G401.6 (cell line): ENCODE results near the gene HOMER3.

ENCODE experiments used
- FAIRE-seq: peaks from 2 replicates; lab custom pipeline; 2012; peaks lifted over from hg19 to GRCh38; lab: Jason Lieb, UNC

The HOMER3 gene

DNA sequence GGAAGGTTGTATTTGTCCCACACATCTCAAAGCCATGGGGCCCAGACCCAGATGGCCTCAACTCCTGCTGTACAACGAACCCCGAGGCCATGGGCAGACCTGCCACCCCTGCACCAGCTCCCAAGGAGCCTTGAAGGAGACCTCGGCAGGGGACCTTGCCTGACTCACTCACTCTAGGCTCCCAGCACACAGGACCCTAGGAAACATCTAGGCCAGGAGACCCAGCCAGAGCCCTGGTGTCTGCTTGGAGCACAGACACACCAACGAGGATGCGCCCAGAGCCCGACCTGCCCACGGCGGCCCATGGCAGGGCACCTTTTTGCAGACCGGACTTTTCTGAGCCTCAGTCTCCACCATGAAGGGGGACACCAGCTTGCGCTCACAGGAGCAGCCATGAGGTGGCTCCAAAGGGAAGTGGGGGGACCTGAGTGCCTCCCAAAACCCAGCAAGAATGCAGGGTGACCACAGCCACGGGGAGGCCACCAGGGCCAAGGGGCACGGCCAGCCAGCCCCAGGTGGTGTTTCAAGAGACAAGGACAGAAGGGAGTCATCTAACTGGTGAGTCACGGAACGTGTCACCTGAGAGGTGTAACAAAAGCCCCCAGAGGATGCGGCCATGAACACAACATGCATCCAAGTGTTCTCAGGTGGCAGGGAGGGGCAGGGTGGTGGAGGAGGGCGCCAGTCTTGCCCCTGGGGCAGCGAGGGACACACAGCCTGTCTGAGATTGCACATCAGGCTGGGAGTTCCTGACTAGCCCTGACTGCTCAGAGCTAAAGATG lies 40.1 kb downstream of the HOMER3 start:
- no peak for FAIRE-seq

DNA sequence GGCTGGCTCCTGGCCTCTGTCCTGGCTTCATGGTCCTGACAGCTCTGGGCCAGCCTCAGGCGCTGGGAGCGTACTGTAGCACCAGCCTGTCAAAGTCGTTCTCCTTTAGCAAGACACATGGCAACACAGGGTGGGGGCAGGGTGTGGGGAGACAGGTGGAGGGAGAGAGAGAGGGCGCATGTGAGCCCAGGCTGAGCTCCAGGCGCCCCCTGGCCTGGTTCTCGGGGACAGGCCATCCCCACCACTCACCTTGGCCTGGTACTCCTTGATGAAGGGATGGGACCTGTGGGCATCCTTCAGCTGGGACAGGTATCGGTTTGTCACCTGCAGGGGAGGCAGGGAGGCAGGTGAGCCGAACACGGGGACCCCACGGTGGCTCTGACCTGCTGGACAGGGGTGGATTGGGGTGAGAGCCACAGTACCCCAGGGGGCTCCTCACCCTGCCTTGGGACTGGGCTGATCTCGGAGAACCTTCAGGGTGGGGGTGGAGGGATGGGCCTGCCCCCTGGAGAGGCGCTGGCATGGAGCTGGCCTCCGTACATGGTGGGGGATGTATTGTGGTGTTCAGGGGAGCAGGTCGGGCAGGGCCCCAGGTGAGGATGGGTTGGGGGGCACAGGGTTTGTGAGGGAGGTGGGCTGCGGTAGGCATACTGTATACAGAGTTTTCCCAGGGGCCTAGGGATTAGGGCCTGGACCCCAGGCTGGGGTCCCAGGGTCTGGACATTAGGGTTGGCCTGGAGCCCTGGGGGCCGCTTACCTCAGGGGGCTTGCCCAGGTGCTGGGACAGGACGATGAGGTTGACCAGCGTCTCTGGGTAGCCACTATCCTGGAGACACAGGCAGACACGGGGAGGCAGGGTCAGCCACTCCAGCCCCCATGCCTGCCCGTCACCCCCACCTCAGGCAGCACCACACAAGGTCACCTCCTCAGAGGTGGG lies 41.1 kb downstream of the HOMER3 start:
- FAIRE-seq = no peak

DNA sequence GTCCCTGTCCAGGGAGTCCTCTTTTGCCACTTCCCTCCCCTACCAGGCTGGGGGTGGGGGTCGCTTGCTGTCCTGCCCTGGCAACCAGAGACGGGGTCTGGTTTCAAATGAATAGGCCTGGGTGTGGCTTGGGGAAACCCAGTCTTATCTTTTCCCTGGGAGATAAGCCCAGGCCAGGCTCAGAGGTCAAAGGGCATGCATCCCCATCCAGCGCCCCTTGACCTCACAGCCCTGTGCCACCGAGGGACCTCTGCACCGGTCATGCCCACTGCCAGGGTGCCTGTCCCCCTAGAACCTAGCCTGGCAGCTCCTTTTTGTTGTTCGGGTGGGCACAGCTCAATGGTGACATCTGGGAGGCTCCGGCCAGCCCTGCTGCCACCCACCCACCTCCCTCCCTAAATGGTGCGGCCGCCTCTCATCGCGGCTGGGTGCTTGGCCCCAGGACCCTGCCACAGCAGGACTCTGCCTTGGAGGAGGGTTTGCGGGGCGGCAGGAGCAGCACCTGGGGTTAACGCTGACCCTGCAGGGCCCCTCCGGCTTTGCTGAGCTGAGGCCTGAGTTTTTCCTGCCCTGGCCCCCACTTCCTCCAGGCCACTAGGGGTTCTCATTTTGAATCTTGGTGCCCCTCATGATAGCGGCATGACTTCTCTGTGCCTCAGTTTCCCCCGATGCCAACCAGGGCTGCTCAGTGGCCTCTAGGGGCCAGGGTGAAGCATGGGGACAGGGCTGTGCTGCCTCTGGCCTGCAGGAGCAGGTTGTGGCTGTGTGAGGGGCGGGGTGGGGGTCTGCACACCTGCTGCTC lies 42.2 kb downstream of the HOMER3 start:
- FAIRE-seq = no peak

DNA sequence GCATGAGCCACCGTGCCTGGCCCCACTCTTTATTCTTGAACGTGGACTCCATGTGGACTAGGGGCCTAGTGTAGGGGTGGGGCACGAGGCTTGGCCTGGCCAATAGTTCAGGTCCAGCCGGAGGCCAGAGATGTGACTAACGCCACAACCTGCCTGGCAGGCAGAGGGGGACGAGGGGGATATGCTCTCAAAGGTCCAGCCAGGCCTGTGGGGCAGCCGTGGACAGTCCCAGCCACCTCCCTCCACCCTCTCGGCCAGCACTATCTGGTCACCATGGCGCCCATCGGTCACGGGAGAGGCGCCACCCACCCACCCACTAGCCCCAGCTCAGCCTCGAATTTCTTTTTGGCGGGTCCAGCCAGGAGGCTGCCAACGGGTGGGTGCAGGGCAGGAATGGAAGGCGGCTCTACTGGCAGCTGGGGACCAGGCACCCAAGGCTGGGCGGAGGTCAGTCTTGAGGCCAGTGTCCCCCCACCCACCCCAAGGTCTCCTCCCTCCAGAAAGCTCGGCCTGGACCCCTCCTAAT lies 42.9 kb downstream of the HOMER3 start:
- FAIRE-seq = no peak

DNA sequence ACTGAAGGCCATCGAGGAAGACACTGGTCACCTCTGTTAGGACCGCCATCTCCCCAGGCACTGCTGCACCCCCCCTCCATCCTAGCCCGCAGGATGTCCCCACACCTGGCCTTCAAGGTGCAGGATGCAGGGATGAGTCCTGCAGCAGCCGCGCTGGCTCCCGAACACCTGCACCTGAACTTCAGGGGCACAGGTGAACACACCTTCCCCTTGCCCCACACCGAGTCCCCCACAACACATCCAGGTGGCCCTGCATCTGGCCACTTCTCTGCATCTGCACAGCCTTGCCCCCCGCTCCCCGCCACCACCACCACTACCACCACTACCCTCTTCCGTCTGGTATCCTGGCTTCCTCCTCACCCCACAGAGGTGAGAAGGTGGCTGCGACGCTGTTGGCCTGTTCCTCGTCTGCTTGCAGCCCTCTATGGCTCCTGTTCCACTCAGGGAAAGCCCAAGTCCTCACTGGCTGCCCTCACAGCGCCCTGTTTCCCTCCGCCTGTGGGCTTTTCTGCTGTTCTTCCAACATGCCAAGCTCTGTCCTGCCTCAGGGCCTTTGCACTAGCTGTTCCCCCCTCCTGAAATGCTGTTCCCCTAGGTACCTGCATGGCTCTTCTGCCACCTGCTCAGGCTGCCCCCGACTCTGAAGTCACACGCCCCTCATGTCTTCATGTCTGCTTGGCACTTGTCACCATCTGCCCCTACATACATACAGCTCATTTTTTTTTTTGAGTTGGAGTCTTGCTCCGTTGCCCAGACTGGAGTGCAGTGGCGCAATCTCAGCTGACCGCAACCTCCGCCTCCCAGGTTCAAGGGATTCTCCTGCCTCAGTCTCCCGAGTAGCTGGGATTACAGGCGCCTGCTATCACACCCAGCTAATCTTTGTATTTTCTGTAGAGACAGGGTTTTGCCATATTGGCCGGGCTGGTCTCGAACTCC lies 43.7 kb downstream of the HOMER3 start:
- FAIRE-seq = no peak

DNA sequence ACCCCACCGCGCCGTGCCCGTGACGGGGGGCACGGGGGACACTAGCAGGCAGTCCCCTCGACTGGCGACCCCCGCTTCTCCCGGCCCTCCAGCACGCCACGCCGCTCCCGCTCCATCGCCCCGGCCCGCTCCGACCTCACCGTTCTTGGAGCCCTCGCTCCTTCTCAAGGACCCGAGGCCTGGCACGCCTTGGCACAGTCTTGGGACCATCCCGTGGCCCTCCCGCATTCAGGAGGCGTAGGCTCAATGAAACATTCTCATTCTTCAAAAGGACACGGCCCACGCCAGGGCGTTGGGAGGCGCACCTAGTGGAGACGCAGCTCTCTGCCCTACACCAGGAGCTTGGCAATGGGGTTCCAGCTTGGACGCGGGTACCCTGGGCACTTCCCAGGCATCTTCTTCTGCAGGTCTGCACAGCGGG lies 44.6 kb downstream of the HOMER3 start:
- FAIRE-seq = no peak

DNA sequence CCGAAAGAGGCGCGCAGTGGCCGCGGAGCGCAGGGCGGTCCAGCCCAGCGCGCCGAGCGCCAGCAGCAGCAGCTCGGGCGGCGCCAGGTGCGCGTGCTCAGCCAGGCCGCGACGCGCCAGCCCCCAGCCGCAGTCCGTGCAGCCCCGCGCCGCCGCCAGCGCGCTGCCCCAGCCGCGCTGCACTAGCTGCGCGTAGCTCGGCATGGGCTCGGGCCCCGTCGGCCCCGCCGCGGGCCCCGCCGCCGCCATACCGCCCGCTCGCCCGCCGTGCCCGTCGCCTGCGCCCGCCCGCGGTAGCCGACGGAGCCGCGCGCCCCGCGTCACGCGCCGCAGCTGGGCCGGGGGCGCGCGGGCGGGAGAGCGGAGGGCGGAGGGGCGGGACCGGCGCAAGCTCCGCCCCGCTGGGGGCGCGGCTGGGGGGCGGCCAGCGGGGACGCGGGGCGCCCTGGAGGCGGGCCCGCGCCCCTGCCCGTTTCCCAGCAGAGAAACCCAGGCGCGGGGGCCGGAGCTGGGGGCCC lies 45.1 kb downstream of the HOMER3 start, which contains the start of gene CERS1:
TSS of gene CERS1 (minus strand) at position 335 of the 518 bp plus-strand sequence. CDS start at position 249, 86 bp downstream.
- no peak for FAIRE-seq

DNA sequence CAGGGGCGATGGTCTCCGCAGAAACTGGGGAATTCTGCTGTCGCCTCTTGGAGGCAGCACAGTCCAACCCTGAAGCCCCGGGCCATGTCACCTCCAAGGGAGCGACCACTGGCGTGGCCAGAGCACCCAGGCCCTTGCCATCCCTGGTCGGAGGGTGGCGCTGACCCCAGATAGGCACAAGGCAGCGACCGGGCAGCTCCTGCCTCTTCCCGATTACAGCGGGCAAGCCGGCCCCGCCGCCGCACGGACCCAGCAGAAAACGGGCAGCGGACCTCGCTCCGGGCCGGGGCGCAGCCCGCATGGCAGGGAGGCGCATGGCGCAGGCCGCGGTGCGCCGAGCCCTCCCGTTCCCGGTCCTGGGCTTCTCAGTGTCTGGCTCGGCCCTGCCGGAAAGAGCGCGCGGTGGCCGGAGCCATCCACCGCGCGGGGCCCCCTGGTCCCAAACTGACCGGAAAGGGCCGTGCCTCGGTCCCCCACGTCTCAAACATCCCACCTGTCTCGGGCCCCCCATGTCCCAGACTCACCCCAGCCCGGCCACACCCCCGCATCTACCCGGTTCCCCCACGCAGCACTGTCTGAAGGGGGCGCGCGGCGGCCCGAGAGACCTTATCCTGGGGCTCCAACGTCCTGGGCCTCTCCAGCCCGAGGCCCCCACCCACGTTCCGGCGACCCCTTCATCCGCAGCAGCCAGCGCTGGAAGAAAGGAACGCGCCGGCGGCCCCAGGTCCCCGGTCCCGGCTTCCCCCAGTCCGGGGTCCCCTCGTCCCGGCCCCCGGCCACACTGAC lies 45.8 kb downstream of the HOMER3 start:
- no peak for FAIRE-seq

DNA sequence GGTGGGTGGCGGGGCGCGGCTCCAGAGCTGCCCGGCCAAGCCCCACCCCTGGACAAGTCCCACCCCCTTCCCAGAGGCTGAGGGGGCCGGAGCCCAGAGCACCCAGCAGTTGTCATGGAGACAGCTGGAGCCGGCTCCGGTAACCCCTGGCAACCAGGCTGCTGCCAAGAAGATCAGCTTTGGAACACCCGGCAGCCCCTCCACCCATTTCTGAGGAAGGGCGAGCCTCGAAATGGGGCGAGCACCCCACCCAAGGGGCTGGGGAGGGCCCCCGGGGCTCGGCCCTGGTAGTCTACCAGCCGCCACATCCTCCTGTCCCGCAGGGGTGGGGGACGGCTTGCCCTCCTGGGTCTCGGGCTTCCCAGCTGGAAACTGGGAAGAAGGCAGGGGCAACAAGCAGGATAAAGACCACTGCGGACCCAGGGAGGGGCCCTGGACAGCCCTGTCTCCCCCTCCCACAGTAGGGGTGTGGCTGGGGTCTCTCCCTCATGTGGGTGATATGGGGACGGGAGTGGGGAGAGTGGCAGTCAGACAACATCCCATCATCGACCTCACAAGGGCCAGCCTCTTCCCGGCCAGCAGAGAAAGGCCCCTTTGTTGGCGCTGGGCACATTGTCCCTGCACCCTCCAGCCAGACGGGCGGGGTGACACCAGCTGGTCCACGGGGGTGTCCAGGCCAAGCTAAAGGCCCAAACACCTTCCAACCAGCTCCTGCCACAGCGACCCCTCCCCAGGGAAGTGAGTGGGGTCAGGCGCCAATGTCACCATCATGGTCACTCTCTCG lies 46.6 kb downstream of the HOMER3 start:
- no peak for FAIRE-seq

DNA sequence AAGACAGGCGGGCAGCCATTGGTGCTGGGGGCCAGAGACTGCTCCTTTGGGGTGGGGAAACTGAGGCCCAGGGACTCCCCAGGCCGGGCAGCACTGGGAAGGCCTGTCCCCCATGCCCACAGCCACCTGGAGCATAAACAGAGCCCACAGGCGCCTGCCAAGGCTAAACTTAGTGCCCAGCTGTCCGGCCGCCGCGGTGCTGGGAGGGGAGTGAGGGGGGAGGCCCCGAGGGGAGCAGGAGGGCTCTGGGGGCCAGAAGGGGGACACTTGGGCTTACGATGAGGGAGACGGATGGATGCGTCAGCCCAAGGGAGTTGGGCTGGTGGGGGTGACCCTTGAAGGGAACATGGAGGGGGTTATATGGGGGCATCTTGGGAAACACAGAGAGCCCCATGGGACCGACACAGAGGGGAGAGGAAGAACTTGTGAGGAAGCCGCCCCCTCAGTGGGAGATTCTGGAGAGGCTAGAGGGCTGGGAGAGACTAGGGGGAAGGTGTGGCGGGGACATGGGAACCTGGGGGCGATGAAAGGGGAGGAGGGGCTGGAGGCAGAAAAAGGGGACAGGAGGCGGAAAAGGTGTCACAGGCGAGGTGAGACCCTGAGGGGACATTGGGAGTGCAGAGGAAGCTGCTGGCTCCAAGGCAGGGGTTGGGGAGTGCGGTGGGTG lies 47.3 kb downstream of the HOMER3 start:
- FAIRE-seq = no peak

DNA sequence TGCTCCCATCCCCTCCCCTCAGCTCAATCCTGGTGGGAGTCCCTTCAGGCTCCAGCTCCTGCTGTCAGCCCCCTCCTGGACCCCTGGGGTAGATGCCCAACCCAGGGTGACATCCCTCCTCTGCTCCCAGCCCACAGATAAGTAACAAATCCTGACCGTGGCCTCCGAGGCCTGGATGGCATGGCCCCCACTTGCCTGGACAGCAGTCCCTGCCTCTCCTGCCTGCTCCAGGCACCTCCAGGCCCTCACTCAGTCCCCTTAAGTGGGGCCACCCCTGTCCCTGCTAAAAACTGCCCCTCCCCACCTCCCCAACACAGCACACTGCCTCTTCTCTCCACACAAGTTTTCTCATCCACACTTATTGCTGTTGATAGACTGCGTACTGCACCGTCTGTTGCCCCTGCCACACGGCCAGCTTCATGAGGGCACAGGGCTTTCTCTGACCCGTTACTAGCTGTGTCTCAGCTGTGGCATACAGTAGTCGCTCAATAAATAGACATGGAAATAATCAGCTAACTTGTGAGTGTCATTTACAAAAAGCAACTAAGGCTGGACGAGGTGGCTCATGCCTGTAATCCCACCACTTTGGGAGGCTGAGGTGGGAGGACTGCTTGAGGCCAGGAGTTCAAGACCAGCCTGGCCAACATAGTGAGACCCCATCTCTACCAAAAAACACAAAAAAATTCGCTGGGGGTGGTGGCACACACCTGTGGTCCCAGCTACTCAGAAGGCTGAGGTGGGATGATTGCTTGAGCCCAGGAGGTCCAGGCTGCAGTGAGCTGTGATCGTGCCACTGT lies 50.9 kb downstream of the HOMER3 start:
- FAIRE-seq = no peak

DNA sequence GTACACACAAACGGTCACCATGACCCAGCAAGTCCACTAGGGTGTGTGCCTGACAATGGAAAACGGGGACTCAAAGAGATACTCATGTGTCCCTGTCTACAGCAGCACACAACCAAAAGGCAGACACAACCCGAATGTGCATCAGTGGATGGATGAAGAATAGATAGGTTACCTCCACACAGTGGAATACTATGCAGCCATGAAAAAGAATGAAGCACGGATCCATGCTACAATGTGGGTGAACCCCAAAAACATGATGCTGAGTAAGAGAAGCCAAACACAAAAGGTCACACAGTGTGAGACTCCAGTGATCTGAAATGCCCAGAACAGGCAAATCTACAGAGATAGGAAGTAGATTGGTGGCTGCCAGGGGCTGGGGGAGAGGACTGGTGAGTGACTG lies 54.0 kb downstream of the HOMER3 start:
- FAIRE-seq = no peak

DNA sequence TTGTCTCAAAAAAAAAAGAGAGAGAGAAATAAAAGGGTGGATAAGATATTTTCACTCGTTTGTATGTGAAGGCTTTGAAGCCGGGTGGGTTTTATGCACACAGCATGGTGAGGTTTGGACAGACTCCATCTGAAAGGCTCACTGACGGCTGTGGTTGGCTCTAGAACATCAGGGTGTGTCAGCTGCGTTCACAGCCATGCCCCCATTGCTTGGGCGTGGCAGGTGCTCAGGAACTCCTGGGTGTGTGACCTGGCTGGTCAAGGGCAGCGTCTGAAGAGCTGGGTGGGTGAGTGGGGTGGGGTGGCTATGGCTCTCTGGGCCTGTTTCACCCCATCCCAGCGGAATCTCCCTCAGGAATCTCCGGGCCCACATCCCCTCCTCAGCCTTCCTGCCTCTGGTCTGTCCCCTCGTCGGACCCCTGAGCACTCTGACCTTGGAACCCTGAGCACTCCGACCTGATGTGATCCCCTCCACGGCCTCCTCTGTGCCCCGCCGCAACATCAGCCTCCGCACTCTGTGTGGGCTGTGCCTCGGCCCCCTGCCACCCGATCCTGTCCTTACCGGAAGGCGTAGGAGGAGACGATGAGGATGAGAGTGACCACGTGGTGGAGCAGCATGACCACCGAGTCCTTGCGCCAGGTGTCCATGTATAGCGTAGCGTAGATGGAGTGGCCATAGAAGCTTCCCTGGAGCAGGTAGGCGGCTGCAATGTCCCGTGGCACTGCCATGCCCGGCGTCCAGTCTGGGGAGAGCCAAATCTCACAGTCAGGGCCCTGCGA lies 57.3 kb downstream of the HOMER3 start:
- no peak for FAIRE-seq

DNA sequence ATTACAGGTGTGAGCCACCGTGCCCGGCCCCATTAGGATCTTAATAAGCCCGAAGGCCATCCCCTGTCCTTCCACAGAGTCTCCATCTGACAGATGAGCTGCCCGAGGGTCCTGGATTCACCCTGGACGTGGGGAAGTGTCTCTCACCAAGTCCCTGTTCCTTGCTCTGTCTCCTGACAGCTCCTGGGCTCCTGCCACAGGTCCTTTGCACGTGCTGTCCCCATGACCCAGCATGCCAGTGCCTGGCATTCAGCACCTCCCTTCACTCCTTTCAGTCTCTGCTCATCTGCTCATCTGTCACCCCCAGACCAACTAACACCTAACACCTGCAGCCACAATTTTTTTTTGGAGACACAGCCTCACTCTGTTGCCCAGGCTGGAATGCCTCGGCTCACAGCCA lies 59.5 kb downstream of the HOMER3 start:
- no peak for FAIRE-seq

DNA sequence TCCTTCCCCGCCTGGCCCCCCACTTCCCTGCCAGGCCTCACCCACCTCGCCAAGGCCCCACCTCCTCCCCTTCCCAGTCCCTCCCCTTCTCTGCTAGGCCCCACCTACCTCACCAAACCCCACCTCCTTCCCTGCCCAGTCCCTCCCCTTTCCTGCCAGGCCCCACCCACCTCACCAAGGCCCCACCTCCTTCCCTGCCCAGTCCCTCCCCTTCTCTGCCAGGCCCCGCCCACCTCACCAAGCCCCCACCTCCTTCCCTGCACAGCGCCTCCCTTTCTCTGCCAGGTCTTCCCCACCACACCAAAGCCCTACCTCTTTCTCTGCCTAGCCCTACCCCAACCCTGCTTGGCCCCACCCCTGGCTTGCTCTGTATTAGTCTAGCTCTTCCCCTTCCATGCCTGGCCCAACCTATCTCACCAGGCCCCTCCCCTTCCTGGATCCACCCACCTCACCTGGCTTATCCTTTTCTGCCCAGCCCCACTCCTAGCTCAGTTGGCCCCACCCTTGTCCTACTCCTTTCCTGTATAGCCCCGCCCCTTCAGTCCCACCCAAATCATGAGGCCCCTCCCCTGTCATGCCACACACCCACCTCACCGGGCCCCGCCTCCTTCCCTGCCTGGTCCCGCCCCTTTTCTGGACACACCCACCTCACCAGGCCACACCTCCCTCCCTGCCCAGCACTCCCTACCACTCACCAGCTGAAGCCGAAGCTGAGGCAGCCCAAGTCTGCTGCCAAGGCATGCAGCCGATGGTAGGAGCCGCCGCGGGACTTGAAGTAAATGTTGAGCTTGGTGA lies 61.2 kb downstream of the HOMER3 start:
- no peak for FAIRE-seq
